ENCODE measurements around the gene BMPR1B.
"Not testable (repeated sequence)": the region's sequence is repeated elsewhere in the genome, so short reads cannot be mapped to it uniquely, and the experiment has no call there.

BMPR1B gene

DNA sequence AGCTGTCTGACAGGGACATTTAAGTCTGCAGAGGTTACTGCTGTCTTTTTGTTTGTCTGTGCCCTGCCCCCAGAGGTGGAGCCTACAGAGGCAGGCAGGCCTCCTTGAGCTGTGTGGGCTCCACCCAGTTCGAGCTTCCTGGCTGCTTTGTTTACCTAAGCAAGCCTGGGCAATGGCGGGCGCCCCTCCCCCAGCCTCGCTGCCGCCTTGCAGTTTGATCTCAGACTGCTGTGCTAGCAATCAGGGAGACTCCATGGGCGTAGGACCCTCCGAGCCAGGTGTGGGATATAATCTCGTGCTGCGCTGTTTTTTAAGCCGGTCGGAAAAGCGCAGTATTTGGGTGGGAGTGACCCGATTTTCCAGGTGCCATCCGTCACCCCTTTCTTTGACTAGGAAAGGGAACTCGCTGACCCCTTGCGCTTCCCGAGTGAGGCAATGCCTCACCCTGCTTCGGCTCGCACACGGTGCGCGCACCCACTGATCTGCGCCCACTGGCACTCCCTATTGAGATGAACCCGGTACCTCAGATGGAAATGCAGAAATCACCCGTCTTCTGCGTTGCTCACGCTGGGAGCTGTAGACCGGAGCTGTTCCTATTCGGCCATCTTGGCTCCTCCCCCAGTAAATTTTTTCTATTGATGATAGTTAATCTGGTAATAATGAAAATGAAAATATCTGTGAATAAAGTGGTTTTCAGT, 83.6 kb downstream of the BMPR1B start:
- not testable (repeated sequence) for DNase-seq

DNA sequence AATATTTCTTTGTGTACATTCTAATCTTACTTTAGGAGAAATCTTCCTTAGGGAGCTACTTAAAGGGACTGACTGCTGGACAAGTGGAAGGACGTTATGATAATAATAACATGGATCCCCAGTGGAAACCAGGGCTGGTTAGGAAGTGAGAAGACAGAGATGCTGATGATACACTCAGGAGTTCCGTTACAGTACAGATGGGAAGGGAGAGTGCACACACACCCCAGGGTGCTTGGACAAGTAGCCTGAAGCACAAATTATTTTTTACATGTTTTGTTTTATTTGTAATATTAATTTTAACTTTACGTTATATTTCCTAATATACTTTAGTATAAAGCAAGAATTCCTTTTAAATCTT, 84.1 kb downstream of the BMPR1B start:
- no peak for DNase-seq

DNA sequence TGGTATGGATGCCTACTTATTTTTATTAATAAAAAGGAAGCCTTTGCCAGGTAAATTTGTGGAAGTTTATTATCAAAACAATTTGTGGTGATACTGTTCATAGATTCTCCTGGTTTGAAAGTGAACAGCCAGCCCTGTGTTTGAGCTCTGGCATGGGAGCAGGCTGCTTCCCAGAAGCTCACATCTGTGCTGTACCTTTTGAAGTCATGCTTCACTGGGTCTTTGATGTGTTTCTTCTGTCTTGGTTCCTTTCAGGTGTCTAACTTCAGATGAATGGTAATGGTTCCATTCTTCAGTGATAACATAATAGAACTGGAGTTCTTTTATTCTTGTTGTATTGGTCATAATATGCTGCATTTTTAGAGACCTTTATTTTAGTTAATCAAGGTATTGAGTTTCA, 85.5 kb downstream of the BMPR1B start:
- no peak for DNase-seq

DNA sequence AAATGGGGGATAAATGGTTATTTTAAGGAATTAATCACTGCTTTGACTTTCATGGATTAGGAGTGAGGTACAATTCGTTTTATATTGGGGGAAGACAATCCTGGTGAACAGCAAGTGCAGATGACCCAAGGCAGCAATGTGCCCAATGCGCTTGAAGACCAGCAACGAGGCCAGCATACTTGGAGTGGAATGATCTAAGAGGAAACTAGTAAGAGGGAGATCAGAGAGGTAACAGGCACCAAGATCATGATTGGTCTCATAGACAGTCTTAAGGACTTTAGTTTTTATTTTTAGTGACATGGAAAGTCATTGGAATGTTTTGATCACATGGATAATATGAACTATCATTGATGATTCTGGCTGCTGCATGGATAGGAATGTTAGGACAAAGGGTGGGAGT, 90.6 kb downstream of the BMPR1B start:
- no peak for DNase-seq

DNA sequence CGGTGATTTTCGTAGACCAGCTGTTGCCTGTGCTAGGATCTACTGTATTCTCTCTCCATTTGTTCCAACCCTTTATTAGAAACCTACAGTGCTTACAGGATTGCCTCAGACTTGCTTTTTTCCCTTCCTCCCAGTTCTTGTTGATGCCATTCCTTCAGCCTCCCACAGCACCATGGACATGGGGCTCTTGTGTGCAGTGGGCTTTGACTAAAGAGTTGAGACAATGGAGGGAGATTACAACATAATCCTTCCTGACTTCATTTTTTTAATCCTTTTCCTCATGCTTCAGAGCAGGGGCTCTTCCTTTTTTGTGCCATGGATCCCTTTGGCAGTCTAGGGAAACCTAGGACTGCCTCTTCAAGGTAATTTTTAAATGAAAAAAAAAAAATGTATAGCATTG, 92.1 kb downstream of the BMPR1B start:
- DNase-seq, result no peak

DNA sequence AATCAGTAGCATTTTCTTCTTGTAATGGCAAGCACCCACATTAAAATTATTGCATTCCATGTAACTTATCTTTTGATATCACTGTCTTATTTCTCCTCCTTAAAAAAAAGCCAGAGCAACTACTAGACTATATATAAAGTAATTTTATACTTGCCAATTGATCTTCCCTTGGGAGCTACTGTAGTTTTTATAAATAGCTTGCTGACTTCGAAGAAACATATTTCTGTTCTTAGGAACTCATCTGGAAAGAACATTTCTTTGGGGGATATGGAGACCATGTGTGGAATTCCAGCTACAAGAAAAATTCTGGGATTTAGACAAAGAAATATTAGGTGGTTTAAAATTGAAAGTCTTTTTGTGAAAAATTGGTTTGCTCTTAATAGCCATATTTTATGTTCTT, 94.9 kb downstream of the BMPR1B start:
- DNase-seq, result no peak

DNA sequence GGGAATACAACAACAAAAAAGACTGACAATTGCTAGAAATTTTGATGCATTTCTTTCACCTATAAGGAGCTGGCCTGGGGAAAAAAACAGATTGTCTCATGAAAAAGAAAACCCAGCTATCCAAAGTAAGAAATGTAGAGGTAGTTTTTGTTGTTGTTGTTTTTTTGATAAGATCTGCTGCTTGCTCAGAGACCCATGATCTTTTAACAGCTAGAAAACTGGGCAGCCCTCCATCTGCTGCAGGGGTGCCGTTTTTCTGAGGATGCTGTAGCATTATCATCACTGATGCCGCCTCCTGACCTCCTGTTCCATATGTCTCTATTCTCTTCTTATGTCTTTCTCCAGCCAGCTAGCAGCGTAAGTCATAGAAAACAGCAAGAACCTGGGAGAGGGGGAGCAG, 98.3 kb downstream of the BMPR1B start:
- DNase-seq, result no peak

DNA sequence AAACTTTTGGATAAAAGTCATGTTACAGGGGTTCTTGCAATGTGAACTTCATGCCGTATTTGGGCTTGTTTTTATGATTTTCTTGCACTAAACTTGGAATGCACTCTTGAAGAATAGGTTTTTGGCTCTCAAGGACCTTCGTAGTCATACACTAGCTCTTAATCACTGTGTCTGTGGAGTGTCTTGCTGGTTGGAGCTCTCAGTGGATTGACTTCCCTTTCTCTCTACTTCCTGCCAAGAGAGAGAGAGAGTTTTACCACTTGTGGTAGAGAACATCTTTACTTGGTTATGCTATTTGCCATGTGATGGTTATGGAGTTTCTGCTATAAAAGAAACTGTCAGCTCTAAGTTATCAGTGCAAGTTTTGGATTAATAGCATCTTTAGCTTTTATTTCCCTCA, 112.4 kb downstream of the BMPR1B start:
- DNase-seq, result no peak

DNA sequence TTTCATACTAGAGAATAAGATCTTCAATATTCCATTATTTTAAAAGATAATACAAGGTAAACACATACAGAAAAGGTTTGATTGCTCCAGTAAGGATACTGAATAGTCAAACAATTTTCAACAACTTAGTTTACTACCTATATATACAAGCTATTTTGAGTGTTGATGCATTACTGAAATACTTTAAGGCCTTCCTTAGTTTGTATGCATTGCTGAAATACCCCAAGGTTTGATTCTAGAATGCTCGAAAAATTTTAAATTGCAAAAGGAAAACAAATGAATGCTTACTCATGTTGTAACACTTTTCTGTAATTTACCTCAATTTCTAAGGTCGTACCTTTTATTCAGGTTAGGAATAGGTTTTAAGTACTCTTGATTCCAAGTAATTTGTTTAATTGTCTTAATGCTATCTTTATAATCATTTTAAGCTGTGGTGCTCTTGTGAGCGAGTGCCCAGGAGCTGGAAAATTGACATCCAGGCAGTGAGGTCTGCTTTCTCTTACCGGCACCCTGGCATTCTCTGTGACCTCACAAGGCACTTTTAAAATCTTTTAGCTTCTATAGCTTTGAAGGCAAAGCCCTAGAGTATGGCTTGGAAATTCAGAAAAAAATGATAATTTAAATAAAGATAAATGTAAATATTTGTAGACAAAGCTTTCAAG, 114.0 kb downstream of the BMPR1B start:
- no peak for DNase-seq

DNA sequence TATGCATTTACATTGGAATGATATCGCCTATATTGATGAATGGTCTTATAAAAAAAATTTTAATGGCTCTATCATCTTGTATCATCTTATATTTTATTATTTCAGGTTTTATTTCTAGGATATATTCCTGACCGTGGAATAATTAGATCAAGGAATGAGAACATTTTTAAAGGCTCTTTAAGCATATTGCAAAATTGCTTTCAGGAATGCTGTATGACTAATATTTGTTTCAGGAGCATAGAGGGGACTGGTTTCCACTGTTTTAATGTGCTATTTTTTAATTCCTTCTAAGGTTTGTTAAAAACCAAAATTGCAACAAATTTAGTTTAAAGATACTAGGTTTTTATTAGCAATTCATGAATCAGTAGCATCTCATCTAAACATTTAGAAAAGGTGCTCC, 120.2 kb downstream of the BMPR1B start:
- DNase-seq, result no peak

DNA sequence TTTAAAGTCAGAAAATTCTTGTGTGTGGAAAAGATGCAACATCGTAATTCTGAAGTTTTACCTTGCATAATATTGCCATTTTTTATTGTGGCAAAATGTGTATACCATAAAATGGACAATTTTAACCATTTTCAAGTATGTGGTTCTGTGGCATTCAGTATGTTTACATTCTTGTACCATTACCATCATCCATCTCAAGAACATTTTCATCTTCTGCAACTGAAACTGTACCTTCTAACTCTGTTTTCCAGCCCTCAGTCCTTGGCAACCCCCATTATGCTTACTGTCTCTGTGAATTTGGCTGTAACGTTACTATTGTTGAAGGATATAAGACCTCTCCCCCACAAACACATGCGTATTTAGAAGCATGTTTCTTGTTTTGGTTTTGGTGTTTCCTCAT, 123.2 kb downstream of the BMPR1B start:
- DNase-seq, result no peak

DNA sequence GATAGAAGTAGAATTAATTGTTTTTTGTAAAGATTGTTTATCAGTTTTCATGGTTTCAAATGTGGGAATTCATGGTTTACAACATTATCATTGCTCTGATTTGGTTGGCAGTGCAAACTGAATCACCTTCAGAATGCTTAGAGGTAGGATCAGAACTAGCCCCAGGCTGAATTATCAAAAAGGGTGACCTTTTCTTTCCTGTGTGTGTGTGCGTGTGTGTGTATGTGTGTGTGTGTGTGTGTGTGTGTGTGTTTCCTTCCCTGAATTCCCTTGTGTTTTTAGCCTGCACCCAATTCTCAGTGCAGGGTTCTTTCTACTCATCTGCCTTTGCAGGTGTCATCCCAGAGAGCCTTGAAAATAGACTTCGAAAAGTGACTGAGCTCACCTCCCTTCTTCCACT, 125.0 kb downstream of the BMPR1B start:
- no peak for DNase-seq

DNA sequence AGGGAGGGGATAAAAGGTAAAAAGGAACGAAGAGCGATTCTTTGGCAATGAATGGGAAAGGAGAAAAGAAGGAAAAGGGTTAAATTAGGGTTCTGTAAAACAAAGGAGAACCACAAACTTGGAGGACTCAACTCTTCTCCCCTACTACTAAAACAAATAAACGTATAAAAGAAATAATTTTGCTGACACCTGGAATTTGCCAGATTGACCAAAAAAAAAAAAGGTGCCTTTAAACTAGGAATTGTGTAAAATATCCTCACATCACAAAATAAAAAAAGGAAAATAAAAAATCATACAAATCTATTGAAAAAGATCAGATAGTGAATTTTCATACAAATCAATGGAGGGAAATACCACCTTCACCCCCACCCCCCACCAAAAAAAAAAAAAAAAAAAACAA, 129.3 kb downstream of the BMPR1B start:
- no peak for DNase-seq

DNA sequence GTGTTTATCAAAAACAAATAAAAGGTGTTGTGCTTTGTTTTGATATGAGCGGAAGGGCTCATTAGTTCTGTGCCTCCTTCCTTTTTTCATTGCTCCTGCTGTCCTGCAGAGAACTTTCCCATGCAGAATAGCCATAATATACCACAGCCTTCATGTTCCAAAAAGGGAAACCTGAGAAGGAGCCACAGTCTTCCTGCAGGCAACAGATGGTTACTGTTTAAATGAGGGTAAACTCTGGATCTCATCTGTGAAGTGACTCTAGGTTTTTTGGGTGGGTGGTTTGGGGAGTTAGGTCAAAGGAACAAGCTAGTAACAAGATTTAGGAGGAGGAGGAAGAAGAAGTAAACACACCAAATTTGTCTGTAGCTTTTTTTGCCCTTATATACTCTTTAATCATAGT, 131.8 kb downstream of the BMPR1B start:
- DNase-seq, result no peak

DNA sequence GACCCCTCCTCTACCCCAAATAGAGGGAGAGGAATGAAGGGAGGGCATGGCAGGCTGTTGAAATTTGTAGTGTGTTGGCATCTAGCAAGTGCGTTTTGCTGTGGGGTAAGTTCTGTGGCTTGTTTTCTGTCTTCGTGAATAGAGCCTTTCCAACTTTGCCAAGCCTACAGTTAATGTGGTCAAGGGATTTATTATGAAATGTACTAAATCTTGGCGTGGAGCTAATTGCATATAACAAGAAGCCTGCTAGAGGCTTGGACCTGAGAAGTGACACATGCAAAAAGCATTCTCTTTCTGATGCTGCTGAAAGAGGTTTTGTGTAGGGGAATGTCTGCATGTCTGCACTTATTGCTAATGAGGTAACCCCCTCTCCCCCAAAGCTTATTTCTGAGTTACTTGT, 132.2 kb downstream of the BMPR1B start:
- DNase-seq, result no peak

DNA sequence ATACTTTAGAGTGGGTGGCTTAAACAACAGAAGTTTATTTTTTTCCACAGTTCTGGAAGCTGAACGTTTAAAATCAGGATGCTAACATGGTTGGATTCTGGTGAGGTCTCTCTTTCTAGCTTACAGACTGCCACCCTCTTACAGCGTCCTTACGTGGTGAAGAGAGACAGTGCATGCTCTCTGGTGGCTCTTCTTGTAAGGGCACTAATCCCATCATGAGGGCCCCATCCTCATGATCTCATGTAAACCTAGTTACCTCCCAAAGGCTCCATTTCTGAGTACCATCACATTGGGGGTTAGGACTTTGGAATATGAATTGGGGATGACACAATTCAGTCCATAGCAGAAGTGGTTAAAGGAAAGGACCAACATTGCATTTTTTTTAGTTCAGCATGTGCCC, 132.8 kb downstream of the BMPR1B start:
- no peak for DNase-seq

DNA sequence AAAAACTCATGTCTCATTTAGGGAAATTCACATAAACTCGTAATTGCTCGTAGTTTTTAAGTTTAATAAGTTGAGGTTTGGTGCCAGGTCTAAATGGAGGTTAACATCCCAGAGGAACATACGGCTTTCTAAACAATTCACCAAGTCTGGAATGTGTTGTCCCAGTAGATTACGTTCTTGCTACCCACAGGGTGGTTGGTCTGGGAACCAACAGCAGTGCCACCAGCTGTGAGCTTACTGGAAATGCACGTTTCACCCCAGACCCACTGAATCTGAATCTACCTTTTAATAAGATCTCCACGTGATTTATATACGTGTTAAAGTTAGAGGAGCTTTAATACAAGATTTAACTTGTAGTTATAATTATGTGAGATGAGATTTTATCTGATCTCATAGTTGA, 134.3 kb downstream of the BMPR1B start:
- DNase-seq, result no peak

DNA sequence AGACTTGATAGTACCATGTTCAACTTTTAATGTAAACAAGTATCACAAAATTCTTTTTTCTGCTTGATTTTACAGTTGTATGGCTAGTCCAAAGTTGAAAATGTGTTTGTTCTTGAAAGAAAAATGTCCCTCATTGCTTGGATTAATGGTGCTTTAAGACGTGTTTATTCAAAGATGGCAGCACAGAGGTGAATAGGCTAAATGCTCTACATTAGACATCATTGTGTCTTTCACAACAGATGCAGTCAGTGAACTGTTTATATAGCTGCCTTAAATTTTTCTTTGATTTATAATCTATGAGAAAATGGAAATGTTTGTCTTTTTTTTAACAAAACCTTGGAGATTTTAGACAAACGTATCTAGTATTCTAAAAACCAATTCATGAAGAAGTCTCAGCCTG, 137.3 kb downstream of the BMPR1B start:
- no peak for DNase-seq

DNA sequence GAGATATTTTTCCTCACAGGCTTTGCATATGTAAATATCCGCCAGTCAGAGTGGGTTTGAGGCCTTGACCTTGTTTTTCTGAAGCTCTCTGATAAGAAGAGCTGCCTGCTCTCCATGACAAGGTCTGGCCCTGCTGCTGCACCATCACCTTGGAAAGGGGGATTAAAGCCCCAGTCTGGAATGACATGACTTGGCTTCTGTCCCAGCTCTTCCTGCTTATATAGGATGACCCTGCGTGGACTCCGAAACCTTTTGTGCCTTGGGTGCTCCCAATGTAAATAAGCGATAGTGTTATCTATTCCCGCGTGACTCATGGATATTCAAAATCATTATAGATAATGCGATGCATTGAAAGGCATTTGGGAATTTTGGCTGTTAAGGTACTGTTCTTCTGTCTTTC, 139.3 kb downstream of the BMPR1B start:
- no peak for DNase-seq

DNA sequence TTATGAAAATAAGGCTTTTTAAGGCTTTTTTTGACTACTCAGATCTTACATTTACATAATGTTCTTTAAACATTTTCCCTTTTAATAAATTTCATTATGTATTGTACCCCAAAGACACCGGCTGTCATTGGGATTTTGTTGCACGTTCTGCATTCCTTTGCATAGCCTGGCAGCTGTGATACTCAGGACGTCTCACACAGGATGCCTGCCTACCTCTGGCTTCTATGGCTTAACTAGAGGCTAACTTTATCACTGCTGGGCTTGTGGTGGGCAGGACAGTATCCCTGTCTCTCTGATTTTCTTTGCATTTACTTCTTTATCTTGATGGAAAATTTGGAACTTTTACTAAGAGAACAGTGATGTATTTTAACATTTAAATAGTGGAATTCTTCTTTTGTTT, 147.8 kb downstream of the BMPR1B start:
- no peak for DNase-seq

DNA sequence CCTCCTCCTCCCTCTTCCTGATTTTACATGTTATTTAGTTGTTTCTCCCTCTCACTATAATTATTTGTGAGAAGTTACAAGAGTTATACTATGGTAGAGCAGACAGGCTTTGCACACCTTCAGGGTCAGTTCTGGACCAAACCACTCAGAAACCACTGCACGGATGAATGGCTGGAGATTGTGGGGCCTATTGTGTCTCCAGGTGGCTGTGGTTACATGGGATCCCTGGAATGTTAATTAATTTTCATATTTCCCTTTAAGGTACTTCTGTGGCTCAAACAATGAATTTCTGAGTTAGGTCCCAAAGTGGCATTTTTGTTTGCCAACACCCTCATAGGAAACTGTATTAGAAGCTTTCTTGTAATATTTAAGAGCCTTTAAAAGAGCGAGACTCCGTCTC, 151.9 kb downstream of the BMPR1B start:
- DNase-seq, result no peak

DNA sequence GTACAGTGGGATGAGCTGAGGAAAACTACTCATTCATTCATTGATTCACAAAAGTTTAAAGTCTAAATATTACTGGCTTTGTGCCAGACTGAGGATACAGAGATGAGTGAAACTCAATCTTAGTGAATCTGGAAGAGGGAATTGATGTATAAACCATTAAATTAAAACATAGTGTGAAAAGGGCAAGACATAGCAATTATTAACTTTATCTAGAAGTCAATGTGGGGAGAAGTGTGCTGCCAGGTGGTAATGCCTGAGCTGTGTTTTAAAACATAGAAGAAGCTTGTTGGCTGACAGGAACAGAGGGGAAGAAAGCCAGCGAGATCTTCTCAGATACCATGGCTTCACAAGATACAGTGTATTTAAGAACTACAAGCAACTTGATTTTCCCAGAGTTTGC, 153.4 kb downstream of the BMPR1B start:
- DNase-seq, result no peak

DNA sequence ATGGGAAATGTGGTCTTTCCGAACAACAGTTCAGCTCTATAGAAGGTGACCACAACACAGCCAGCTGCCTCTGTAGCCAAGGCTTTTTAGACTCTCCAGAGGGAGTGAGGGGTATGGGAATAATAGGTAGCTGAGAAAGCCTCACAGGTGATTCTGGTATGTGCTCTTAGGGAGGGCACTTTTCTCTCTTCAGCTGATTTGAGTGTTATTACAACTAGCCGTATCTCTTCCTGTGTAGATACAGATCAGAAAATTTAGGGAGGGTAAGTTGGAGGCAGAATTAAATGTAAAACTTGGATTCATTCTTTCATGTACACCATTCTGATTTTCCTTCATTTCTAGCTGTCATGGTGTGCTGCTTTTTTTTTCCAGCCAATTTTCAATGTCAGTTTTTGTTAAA, 154.9 kb downstream of the BMPR1B start:
- no peak for DNase-seq

DNA sequence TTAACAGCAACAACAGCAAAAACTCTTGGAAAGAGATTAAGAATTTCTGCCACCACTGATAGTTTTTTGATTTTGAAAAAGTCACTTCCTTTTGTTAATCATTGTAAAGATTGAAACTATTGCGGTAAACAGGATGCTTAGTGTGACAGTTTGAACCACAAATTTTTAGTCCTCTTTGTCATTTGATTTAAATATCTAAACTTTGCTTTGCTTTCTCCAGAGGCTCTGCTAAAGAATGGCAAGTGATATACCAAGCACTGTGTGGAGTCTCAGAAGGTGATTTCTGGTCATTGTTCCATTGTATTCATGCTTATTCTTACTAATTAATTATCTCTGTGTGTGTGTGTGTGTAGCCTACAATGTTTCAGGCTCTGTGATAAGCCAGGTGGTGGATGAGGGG, 155.6 kb downstream of the BMPR1B start:
- DNase-seq, result no peak

DNA sequence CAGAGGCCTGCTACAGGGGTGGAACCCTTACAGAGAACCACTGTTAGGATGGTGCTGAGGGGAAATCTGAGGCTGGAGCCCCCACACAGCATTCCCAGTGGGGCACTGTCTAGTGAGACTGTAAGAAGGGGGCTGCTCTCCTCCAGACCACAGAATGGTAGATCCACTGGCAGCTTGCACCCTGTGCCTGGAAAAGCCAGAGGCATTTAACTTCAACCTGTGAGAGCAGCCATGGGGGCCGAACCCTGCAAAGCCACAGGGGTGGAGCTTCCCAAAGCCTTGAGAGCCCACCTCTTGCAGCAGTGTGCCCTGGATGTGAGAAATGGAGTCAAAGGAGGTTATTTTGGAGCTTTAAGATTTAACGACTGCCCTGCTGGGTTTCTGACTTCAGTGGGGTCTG, 159.4 kb downstream of the BMPR1B start:
- no peak for DNase-seq

Data from GDM1 (cell line).